COLO829 (cell line): ENCODE results near the gene SH3BP5L.
"Not testable (repeated sequence)": the region's sequence is repeated elsewhere in the genome, so short reads cannot be mapped to it uniquely, and the experiment has no call there.

Experiments used
- DNase-seq: peaks from one replicate; pipeline ENCODE4 v3.0.0; 2012; ENCODE audit warnings: low spot score

Gene SH3BP5L

DNA sequence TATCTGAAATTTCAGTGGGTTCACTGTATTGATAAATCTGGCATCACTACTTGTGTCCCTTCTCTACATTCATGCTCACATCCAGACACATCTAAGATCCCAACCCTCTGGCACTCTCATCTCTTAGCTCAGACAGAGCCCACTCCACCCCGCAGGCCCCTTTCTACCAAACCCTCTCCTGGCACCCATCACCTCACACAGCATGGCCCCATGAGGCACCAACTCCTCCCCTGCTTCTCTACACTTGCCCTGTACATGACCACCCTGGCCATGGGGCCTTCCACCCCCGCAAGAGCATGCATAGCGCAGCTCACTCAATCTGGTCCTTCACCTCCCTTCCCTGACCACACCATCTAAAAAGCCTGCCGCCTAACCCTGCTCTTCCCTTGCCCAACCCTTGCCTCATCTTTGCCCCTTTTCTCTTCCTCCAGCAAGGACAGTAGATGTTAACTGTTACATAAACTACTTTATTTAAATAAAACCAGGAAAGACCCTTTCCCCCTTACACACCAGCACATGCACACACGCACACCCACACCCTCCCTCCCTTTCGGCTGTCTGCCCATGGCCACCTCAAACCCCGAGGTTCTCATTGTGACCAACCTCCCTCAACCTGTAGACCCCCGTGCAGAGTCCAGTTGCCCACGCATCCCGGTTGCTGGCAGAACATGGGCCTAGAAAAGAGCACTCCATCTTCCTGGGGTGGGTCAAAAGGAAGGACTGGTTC, 15.6 kb downstream of the SH3BP5L start:
- no peak for DNase-seq

DNA sequence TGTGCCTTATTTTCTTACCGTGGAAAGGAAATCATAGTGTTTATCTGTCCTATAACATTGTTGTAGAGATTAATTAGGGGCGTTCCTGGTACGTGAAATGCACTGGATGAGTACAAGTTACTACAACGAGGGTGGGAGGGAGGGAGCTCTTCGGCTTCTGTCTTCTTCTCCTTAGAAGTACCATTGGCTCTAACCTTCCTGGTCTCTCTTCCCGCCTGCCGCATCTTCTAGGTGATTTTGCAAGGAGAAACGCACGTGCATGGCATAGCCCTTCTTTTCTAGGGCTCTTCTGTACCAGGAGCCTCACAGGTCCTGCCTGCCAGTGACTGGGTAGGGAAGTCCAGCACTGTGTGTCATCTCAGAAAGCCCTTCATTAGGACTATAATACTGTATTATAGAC, 16.8 kb downstream of the SH3BP5L start:
- no peak for DNase-seq

DNA sequence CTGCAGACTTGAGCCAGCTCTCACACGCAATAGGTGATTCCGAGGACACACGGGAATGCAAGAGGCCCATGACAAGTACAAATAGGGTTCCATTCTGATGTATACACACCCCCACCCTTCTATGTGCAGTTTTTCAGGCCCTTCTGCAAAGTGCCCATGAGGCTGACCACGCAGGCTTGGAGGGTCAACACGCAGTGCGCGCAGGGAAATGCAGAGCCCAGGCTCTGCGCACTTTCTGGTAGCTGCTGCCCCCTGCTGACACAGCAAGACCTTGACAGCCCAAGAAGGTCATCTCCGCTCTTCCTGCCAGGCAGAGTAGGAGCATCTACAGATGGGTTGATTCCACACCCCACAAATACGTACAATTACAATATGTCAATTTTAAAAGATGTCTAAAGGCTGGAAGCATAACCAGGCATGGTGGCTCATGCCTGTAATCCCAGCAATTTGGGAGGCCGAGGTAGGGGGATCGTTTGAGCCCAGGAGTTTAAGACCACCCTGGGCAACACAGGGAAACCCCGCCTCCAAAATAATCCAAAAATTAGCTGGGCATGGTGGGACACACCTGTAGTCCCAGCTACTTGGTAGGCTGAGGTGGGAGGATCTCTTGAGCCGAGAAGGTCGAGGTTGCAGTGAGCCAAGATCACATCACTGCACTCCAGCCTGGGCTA, 18.5 kb downstream of the SH3BP5L start:
- DNase-seq: peak; percentile 76

DNA sequence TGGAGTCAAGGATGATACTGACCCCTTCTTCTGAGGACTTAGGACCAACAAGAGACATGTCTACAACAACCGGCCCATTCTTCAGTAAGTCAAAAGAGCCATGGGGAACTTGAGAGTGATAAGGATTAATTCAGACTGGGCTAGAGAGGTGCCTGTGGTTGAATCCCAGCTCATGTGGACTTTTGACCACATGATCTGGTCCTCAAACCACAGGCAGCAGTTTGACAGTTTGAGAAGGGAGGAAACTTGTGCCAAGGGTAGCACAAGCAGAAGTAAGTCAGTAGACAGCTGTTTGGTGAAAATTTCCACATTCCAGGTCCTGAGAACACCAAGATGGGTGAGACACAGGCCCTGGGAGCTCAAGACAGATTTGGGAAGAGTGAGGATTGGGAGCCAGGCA, 19.8 kb downstream of the SH3BP5L start:
- no peak for DNase-seq

DNA sequence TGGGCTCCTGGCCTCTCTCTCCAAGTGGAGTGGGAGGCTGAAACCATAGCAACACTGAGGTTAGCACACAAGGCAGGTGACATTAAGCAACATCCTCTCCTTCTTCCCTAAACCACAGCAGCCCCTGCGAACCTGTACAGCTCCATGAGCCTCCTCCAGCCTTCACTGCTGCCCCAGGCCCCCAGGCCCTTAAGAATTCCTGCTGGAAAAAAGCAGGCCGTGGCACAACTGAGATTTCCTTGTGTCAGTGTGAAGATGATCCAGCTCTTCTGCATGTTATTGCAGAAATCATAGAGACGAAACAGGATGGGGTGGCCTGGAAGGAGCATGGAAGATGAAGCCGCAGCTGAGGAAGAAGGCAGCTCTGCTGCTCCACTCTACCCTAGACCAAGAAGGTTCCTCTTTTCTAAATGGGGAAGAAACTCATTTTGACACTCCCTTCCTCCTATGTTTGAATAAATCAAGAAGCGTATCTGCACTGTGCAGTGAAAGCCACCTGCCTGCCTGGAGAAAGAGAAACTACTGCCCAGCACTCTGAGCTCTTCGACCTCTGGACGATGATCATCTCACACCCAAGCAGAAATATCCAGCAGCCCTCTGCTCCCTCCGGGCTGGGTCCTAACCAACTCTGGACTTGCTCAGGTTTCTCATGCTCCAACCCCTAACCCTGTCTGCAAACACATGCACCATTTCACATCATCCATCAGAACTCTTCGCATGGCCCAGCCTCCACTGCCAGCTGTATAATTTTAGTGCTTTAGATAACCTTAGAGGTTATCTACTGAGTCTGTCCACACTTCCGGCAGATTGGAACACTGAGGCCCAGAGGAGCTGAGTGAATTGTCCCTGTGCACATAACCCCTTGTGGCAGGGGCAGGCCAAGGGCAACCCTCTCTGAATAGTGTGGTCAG, 20.7 kb downstream of the SH3BP5L start:
- DNase-seq: no peak

DNA sequence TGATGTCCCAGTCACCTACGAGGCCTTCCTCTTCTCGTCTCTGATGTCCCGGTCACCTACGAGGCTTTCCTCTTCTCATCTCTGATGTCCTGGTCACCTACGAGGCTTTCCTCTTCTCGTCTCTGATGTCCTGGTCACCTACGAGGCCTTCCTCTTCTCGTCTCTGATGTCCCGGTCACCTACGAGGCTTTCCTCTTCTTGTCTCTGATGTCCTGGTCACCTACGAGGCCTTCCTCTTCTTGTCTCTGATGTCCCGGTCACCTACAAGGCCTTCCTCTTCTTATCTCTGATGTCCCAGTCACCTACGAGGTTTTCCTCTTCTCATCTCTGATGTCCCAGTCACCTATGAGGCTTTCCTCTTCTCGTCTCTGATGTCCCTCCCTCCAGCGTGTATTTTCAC, 22.2 kb downstream of the SH3BP5L start:
- DNase-seq: not testable (repeated sequence)

DNA sequence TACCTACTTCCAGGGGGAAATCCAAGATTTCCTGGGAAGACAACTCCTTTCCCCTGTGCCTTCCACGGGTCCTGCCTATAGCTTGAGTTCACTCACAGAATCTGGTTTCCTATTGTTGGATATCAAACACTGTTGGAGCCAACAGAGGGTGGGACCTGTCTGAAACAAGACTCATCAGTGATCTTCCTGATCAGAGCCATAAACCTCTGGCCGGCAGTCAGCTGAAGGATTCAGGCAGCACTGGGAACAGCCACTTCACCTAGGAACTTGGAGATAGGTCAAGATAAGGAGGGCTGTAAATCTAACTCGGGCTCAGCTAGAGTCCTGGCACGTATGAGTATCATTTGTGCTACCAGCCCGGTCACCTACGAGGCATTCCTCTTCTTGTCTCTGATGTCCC, 23.3 kb downstream of the SH3BP5L start:
- DNase-seq: no peak

DNA sequence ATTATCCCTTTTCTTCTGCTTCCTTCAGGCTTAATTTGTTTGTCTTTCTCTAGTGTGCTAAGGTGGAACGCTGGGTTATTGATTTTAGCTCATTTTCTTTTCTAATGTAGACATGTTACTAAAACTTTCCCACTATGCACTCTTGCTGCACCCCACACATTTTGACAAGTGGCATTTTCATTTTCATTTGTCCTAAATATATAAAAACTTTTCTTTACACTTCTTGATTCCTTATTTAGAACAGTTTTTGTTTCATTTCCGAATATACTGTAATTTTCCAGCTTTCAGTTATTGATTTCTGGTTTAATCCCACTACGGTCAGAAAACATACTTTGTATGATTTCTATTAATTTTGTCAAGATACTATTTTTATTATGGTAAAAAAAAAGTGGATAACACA, 25.3 kb downstream of the SH3BP5L start:
- no peak for DNase-seq

DNA sequence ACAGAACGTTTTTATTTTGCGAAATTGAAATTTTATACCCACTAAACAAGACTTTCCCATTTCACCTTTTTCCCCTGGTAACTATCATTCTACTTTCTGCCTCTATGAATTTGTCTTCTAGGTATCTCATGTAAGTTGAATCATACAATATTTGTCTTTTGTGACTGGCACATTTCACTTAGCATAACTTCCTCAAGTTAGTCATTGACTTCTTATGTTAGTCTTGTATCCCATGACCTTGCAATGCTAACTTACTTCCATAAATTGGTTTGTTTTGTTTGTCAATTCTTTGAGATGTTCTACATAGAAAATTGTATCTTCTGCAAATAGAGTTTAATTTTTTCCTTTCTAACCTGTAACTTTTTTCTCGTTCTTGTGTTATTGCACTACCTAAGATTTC, 26.9 kb downstream of the SH3BP5L start:
- DNase-seq: no peak

DNA sequence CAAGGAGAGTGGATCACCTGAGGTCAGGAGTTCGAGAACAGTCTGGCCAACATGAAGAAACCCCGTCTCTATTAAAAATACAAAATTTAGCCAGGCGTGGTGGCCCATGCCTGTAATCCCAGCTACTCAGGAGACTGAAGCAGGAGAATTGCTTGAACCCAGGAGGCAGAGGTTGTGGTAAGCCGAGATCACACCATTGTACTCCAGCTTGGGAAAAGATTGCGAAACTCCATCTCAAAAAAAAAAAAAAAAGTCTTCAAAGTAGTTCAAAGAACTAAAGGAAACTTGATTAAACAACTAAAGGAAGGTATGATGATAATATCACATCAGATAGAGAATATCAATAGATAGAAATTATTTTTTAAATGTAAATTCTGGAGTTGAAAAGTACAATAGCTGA, 31.1 kb downstream of the SH3BP5L start:
- DNase-seq: not testable (repeated sequence)

DNA sequence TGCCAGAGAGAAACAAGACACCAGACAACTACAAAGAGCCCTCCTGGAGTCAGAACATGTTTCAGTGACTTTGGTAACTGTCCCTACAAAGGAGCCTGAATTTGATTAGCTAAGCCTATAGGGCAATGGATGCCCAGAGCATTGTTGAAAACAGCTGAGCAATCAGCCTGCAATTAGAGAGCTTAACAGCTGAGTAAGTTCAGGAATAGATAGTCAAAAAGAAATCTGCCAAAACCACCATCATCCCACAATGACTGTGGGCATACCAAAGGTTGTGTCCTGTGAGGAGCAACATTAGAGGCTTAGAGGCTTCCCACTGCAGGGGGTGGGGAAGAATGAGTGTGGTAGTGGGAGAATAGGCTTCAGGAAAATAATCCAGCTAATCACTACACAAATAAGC, 32.1 kb downstream of the SH3BP5L start:
- no peak for DNase-seq

DNA sequence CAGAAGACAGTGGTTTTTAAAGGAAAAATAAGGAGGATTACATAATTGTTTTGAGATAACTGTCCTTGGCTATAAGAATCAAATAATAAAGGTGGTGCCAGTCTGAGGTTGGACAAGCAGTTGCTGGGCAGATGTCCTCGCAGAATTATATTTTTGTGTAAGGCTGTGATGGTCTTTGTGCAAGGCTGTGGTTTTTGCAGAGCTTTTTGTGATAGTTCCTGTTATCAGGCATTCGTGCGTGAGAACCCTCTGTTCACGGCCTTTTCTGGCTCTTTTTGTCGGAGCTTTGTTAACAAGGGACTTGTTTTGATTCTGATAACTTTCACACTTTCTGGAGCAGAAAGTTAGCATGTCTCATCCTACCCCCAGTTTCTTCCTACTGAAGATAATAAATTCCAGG, 33.4 kb downstream of the SH3BP5L start:
- no peak for DNase-seq

DNA sequence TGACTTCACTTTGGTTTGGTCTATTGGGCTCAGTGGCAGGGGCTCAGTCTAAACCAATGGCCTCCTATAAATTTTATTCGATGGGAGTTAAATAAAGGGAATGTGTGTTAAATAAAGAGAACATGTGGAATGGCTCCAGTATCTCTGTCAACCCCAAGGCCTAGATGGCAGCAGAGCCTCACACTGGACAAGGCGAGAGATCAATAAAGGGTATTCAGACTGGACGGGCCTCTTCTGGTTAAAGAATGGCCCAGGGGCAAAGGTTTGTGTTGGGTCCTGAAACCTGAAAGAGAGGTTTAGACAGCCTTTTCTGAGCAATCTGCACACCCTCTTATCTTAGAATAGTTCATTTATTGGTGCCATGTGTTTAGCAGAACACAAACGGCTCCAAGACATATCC, 34.7 kb downstream of the SH3BP5L start:
- DNase-seq: no peak

DNA sequence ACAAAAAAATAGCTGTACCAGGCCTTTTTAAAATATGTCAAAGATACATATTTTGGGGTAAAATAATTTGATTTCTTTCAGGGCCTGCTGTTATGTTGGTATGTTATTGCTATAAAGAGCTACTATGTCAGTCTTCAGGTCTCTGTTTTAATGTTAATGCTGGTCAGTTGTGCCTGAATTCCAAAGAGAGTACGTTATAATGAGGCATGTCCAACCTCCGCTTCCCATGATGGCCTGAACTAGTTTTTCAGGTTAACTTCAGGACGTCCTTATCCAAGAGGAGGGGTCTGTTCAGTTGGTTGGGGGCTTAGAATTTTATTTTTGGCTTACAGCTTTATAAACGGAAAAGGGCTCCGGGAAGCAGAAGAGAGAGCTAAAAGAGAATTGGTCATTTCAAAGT, 35.3 kb downstream of the SH3BP5L start:
- no peak for DNase-seq

DNA sequence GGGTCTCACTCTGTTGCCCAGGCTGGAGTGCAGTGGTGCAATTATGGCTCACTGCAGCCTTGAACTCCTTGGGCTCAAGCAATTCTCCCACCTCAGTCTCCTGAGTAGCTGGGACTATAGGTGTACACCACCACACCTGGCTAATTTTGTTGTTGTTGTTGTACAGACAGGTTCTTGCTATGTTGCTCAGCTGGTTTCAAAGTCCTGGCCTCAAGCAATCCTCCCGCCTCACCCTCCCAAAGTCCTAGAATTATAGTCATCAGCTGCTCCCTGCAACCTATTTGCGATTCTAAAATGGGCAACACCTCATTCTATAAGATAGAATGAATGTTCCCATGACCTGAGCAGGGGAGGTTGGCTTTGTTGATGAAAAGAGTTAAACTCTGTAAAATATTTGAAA, 36.4 kb downstream of the SH3BP5L start:
- not testable (repeated sequence) for DNase-seq

DNA sequence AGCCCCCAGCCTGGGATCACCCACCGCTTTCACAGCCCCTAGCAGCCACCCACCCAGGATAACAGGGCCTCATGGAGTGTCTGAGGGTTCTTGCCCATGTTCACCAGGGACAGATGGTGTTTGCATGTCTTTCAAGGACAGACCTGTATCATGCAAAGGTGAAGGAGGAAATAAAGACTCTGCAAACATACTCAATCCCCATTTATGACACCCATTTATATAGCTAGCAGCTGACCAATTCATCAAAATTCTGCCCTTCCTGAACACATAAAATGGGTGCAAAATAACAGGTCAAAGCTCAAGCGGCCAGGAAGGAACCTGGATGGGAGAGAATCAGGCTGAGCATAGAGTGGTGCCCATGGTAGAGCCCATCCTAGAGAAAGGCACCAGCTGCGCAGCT, 37.4 kb downstream of the SH3BP5L start:
- no peak for DNase-seq

DNA sequence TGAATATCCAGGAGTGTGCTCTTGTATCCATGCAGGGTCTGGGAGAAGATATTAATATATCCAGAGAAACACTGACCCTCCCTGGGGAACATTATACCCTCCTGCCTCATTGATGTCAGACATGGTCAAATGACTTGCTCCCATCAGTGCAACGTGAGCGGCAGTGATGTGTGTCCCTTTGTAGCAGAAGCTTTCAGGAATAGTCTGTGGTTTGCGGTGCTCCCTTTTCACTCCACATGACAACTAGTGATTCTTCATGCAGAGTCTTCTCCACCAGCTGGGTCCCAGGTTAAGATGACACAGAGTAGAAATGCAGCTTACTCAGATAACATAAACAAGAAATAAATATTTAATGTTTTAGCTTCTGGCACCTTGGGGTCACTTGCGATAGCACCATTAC, 38.3 kb downstream of the SH3BP5L start:
- DNase-seq: no peak

DNA sequence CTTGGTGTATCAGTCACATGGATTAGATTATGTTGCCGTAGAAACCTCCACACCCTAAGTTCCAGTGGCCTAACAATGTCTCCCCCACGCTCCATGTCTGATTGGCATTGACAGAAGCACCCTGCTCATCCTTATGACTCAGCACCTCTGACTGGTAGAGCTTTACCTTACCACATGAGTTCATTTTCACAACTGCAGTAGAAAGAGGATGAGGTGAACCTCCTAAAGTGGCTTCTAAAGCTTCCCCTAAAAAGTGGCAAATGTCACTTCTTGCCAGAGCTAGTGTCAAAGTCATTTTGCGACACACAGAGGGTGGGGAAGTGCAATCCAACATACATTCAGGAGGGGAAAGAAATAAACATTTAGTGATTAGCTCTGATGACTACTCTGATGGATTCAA, 39.6 kb downstream of the SH3BP5L start:
- DNase-seq: no peak

DNA sequence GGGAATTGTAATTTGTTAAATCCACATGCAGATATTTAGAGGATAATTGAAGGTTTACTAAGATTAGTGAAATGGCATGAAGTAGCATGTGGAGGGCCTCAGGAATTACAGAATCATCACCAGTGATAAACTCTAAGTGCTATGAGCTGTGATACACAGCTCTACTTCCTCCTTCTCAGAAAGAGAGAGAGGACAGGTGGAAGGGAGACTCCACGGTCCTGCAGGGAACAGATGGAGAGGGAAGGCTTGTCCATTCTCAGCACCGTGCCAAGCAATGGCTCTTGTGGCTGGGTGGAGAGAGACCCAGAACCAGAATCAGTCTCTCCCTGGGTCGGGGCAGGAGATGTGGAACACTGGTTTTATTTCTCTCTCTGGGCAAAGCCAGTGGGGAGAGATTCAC, 42.3 kb downstream of the SH3BP5L start:
- no peak for DNase-seq

DNA sequence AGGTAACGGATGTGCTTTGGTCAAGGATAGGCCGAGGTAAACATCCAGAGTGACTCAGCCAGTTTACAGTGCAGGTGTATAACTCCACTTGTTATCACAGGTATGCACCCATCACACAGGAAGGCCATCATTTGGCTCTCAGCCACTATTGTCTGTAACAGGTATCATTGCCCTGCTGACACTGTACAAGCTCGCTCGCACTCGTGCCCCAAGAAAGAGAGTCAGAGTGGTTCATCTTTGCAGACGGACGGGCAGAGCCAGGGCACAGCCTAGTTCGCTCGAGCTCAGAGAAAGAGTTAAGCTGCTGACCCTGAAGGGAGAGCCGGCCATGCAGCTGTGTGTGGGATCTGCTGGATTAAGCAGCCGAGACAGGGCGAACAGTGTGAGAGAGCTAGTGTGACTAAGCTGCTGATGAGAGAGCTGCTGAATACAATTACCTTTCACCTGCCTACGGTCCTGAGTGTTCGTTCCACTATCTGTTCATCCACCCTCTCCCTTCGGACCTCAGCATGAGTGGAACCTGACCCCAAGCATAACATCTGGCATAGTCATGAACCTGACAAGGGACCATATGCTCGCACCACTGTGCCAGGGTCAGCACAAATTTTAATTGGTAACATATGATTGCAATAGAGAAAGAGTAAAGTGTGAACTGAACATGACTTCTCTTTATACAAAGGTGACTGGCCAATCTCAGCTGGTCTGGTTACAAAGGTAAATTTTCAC, 43.1 kb downstream of the SH3BP5L start:
- no peak for DNase-seq

DNA sequence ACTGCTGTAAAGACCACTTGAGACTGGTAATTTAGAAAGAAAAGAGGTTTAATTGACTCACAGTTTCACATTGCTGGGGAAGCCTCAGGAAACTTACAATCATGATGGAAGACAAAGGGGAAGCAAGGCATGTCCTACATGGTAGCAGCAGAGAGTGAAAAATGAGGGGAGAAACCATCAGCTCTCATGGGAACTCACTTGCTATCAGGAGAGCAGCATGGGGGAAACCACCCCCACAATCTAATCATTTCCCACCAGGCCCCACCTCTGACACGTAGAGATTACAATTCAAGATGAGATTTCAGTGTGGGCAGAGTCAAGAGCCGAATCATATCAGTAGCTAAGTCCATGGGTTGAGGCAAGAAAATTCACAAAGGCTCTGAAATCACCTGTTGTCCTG, 46.4 kb downstream of the SH3BP5L start:
- no peak for DNase-seq

DNA sequence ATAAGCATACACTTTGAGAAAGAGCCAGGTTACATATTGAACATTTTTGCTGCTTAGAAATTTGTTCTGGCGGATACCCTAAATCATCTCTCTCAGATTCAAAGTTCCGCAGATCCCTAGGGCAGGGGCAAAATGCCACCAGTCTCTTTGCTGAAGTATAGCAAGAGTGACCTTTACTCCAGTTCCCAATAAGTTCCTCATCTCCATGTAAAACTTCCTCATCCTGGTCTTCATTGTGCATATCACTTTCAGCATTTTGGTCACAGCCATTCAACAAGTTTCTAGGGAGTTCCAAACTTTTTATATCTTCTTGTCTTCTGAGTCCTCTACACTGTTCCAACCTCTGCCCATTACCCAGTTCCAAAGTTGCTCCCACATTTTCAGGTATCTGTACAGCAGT, 46.8 kb downstream of the SH3BP5L start:
- no peak for DNase-seq
